SK-N-SH (cell line): ENCODE measurements around the gene CRB2. TPM values are rescaled to one million over a fixed set of nuclear protein-coding genes. Genes with fewer than 3 reads are reported as not detected.

Source experiments
- CTCF ChIA-PET: fragments of 300-600, 350-600 bp; formaldehyde crosslinking; extraction: SDS; loops from one replicate; lab custom pipeline; 2021; lab: Yijun Ruan, JAX
- POLR2A ChIA-PET: fragments of 350-600 bp; sonication (Branson Sonifier 250); formaldehyde crosslinking; extraction: SDS; loops from one replicate; lab custom pipeline; 2020; ENCODE audit warnings: antibody characterized with exemption, inconsistent platforms; lab: Yijun Ruan, JAX
- DNase-seq: peaks from one replicate; pipeline ENCODE4 v3.0.0; 2012
- H2AFZ ChIP-seq: fragments of 200-600 bp; sonication (generic); 2 replicates; pipeline ENCODE4 v1.8.1; 2016; ENCODE audit warnings: antibody characterized with exemption, mild to moderate bottlenecking, low read depth
- H3F3A ChIP-seq: fragments of 200-600 bp; sonication (generic); replicated peaks from 2 replicates; pipeline ENCODE3; 2016; ENCODE audit warnings: antibody characterized with exemption, mild to moderate bottlenecking; ENCODE audit not compliant: insufficient read depth
- H3K27ac ChIP-seq, 2 experiments: fragments of 200-500 bp in 1 of 2; fragments of 200-600 bp in 1 of 2; sonication (Bioruptor generic) in 1 of 2; sonication (generic), shearing (Covaris generic) in 1 of 2; 2 replicates each; pipeline versions ENCODE4 v1.5.1 to v1.6.1; 2014 to 2016; ENCODE audit warnings: low read depth in 2 of 2, inconsistent platforms in 1 of 2, low read length in 1 of 2, mild to moderate bottlenecking in 1 of 2, mixed read lengths in 1 of 2
- H3K27me3 ChIP-seq: fragments of 200-600 bp; sonication (generic), shearing (Covaris generic); 2 replicates; pipeline ENCODE4 v1.6.1; 2016; ENCODE audit warnings: mixed run types; ENCODE audit not compliant: insufficient read depth
- H3K36me3 ChIP-seq, 2 experiments: fragments of 200-500 bp in 1 of 2; fragments of 200-600 bp in 1 of 2; sonication (Bioruptor generic) in 1 of 2; sonication (generic) in 1 of 2; replicated peaks in 1 of 2; 2 replicates each; pipeline versions ENCODE3 to v1.5.1; 2014 to 2016; ENCODE audit warnings: low read length in 1 of 2, mild to moderate bottlenecking in 1 of 2; ENCODE audit not compliant: insufficient read depth in 2 of 2, control insufficient read depth in 1 of 2
- H3K4me1 ChIP-seq, 2 experiments: fragments of 200-500 bp in 1 of 2; fragments of 200-600 bp in 1 of 2; sonication (Bioruptor generic) in 1 of 2; sonication (generic), shearing (Covaris generic) in 1 of 2; 2 replicates each; pipeline versions ENCODE4 v1.5.1 to v1.6.1; 2014 to 2016; ENCODE audit warnings: low read depth in 1 of 2, low read length in 1 of 2, mixed run types in 1 of 2; ENCODE audit not compliant: insufficient read depth in 2 of 2, control insufficient read depth in 1 of 2
- H3K4me2 ChIP-seq: fragments of 200-600 bp; sonication (generic), shearing (Covaris generic); 2 replicates; pipeline ENCODE4 v1.6.1; 2017; ENCODE audit warnings: mixed run types
- H3K4me3 ChIP-seq, 2 experiments: fragments of 200-500 bp in 1 of 2; fragments of 200-600 bp in 1 of 2; sonication (Bioruptor generic) in 1 of 2; sonication (generic), shearing (Covaris generic) in 1 of 2; 2 replicates each; pipeline versions ENCODE4 v1.5.1 to v1.8.1; 2014 to 2016; ENCODE audit warnings: low read depth in 2 of 2, inconsistent platforms in 1 of 2, low read length in 1 of 2, mild to moderate bottlenecking in 1 of 2, mixed read lengths in 1 of 2, moderate library complexity in 1 of 2
- H3K79me2 ChIP-seq: fragments of 200-600 bp; sonication (generic); 2 replicates; pipeline ENCODE4 v1.8.1; 2017; ENCODE audit warnings: mild to moderate bottlenecking; ENCODE audit not compliant: insufficient read depth
- H3K9ac ChIP-seq: fragments of 200-600 bp; sonication (generic); 2 replicates; pipeline ENCODE4 v1.6.1; 2017; ENCODE audit warnings: mixed run types
- H3K9me2 ChIP-seq: fragments of 200-600 bp; sonication (generic); 2 replicates; pipeline ENCODE4 v1.6.1; 2017; ENCODE audit warnings: mixed run types
- H3K9me3 ChIP-seq: fragments of 200-600 bp; sonication (generic); 2 replicates; pipeline ENCODE4 v1.6.1; 2017; ENCODE audit warnings: mixed run types, mild to moderate bottlenecking, moderate library complexity
- H4K20me1 ChIP-seq: fragments of 200-600 bp; sonication (generic); 2 replicates; pipeline ENCODE4 v1.6.1; 2017; ENCODE audit warnings: mild to moderate bottlenecking, mixed run types; ENCODE audit not compliant: insufficient read depth
- CTCF ChIP-seq: fragments of 200-600 bp; sonication (generic); IDR thresholded peaks from 2 replicates; pipeline ENCODE4 v1.6.1; 2017; ENCODE audit warnings: antibody characterized with exemption, mild to moderate bottlenecking, moderate library complexity
- ELF1 ChIP-seq: IDR thresholded peaks from 2 replicates; pipeline ENCODE4 v1.4.0; 2012
- EZH2phosphoT487 ChIP-seq: fragments of 200-600 bp; sonication (generic); IDR thresholded peaks from 2 replicates; pipeline ENCODE4 v1.6.1; 2017; ENCODE audit warnings: low read depth, mixed run types, mild to moderate bottlenecking, antibody characterized with exemption, moderate library complexity, borderline replicate concordance
- JUND ChIP-seq: IDR thresholded peaks from 2 replicates; pipeline ENCODE4 v1.4.0; 2012
- PBX3 ChIP-seq: IDR thresholded peaks from 2 replicates; pipeline ENCODE4; 2012
- WGBS: methylation state at CpG from one replicate; pipeline ENCODE4 v1.1.6; 2017; ENCODE audit warnings: low lambda C conversion rate; 5-methylcytosine and 5-hydroxymethylcytosine counted together
- polyA plus RNA-seq, 3 experiments: library from polyadenylated mRNA; depleted of rRNA; stranded (reverse); fragments of >200 nt; gene quantifications; 2 replicates each; pipeline ENCODE4 v1.2.3, GENCODE V29; 2012

The CRB2 gene
- polyA plus RNA-seq, 1 of the 3 experiments (the other 2 are of a cell fraction), result not detected

- ChIA-PET CTCF (interaction anchor here (0.5 to 3.5 kb wide), 11 partner anchors 9 to 641 kb away, joined by 3 to 20 read pairs (median 3); no protein-coding TSS in a partner anchor), POLR2A (no interaction called here)
- 90% methylated on average over 9 of the region's 11 CpGs for WGBS
Measured at GRCh38 chr9:123399803-123400378, 43.9 kb downstream of the CRB2 start.

GRCh38 chr9:123400926-123401503, 45.0 kb downstream of the CRB2 start:
- H3K4me3 ChIP-seq, result no peak overlapping the region
- no peak overlapping the region for H3K9ac ChIP-seq
- H3K27me3 ChIP-seq, result no peaks in the 10 kb centered on the region
- WGBS, result 87% methylated on average over 13 of the region's 13 CpGs
- H3K9me2 ChIP-seq, result no peaks in the 10 kb centered on the region
- H3F3A ChIP-seq, result no peaks in the 10 kb centered on the region
- no peak overlapping the region for H2AFZ ChIP-seq
- no peak overlapping the region for H3K4me2 ChIP-seq
- ChIA-PET POLR2A (no interaction called here), CTCF (interaction anchor here (0.6 to 3.5 kb wide), 19 partner anchors 10 to 1352 kb away, joined by 3 to 20 read pairs (median 5); partner anchors contain the start of gene LHX2)
- no peak for TF ChIP-seq ELF1
- TF ChIP-seq JUND, result no peak
- no peak for TF ChIP-seq PBX3
- DNase-seq, result no peak
- no peak overlapping the region for H3K27ac ChIP-seq
- H3K4me1 ChIP-seq, result no peaks in the 10 kb centered on the region; a peak in 1 of 4 replicates
- no peaks in the 10 kb centered on the region for H3K9me3 ChIP-seq
- no peaks in the 10 kb centered on the region for H4K20me1 ChIP-seq
- H3K79me2 ChIP-seq, result no peaks in the 10 kb centered on the region
- H3K36me3 ChIP-seq, result peaks cover 0 to 2% of the 10 kb centered on the region in 2 experiments

More at GRCh38 chr9:123399803-123400378, 43.9 kb downstream of the CRB2 start:
- TF ChIP-seq EZH2phosphoT487 (no peak), CTCF (peak; percentile 56)
- H3K9me3 ChIP-seq, result no peaks in the 10 kb centered on the region
- H3F3A ChIP-seq, result no peaks in the 10 kb centered on the region
- DNase-seq, result peak; percentile 63
- H3K4me1 ChIP-seq, result peaks cover 0 to 6% of the 10 kb centered on the region in 2 experiments; a peak in 1 of 4 replicates
- H3K4me3 ChIP-seq, result no peak overlapping the region
- H3K9me2 ChIP-seq, result no peaks in the 10 kb centered on the region
- H3K27ac ChIP-seq, result no peak overlapping the region
- no peaks in the 10 kb centered on the region for H4K20me1 ChIP-seq
- H3K27me3 ChIP-seq, result no peaks in the 10 kb centered on the region
- H3K4me2 ChIP-seq, result no peak overlapping the region
- H3K9ac ChIP-seq, result no peak overlapping the region
- H3K79me2 ChIP-seq, result no peaks in the 10 kb centered on the region
- H3K36me3 ChIP-seq, result peaks cover 0 to 2% of the 10 kb centered on the region in 2 experiments
- no peak overlapping the region for H2AFZ ChIP-seq
